ENCODE data around the gene COX14. TPM values are rescaled to one million over a fixed set of nuclear protein-coding genes. Genes with fewer than 3 reads are reported as not detected.
"Not testable (repeated sequence)": the region's sequence is repeated elsewhere in the genome, so short reads cannot be mapped to it uniquely, and the experiment has no call there.

Gene COX14
- total RNA-seq, 1 experiment from 2014 or later = 41.0 TPM

DNA sequence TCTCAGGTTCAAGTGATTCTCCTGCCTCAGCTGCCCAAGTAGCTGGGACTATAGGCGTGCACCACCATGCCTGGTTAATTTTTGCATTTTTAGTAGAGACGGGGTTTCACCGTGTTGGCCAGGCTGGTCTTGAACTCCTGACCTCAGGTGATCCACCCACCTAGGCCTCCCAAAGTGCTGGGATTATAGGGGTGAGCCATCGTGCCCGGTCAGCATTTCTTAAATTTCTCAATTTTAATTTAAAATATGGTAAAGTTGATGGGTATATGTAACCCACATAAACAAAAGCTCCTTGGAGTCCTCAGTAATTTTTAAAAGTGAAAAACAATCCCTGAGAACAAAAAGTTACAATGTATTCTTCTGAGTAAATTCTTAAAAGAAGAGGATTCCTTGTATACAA lies 42.9 kb downstream of the COX14 start:
- BruUV-seq (replicated peaks); H3K9me2 ChIP-seq (ENCODE audit: insufficient read depth); H3K9me3 ChIP-seq (ENCODE audit: control insufficient read depth in 1 of 2, insufficient read depth in 1 of 2, low read depth in 1 of 2, low read length in 2 of 2); intact Hi-C loops (cut with micrococcal nuclease); POLR2A ChIA-PET; H3K36me3 ChIP-seq (ENCODE audit: control insufficient read depth in 1 of 2, insufficient read depth in 2 of 2, low read length in 2 of 2); ATAC-seq; H3K9ac ChIP-seq (ENCODE audit: low read length); H4K20me1 ChIP-seq (ENCODE audit: insufficient read depth); DNase-seq (ENCODE audit: low read depth, low spot score); CTCF ChIA-PET; H3K4me3 ChIP-seq (replicated peaks in 1 of 2; ENCODE audit: low read depth in 1 of 2, low read length in 2 of 2); H3K4me2 ChIP-seq (ENCODE audit: low read length); H3K4me1 ChIP-seq (ENCODE audit: control insufficient read depth in 1 of 2, insufficient read depth in 2 of 2, low read length in 2 of 2); H2AFZ ChIP-seq (ENCODE audit: low read depth, low read length, poor library complexity, severe bottlenecking); H3K27ac ChIP-seq (ENCODE audit: low read depth, low read length); H3K27me3 ChIP-seq (ENCODE audit: insufficient read depth, low read length): not testable (repeated sequence)
- RAD21 ChIA-PET (ENCODE audit: low non-redundant PET in 1 of 2, low total read pairs in 2 of 2, uncharacterized antibody in 2 of 2, unreplicated experiment in 2 of 2) = interaction anchor here in 1 of 2 experiments (0.7 kb wide), 1 partner anchor 39 kb away, joined by 7 read pairs; no protein-coding TSS in a partner anchor
- peaks cover 17% of the 10 kb centered on the region; the same call in 1 of the 2 replicates for H3K79me2 ChIP-seq (ENCODE audit: insufficient read depth, low read length)

DNA sequence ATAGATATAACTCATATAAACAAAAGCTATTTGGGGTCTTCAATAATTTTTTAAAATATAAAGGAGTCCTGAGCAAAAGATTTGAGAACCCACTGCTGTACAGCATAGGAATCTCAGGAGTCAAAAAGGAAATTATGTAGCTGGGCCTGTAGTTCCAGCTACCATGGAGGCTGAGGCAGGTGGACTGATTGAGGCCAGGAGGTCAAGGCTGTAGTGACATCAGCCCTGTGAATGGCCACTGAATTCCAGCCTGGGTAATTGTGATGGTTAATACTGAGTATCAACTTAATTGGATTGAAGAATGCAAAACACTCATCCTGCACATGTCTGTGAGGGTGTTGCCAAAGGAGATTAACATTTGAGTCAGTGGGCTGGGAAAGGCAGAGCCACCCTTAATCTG lies 44.6 kb downstream of the COX14 start:
- no TSS peak for BruUV-seq (replicated peaks)

More for the DNA sequence above, 44.6 kb downstream of the COX14 start:
- H3K79me2 ChIP-seq (ENCODE audit: insufficient read depth, low read length) = peaks cover 17% of the 10 kb centered on the region; the same call in 1 of the 2 replicates
- no peak overlapping the region for H3K9ac ChIP-seq (ENCODE audit: low read length)
- DNase-seq (ENCODE audit: low read depth, low spot score) (no peak), ATAC-seq (no peak)
- H3K27me3 ChIP-seq (ENCODE audit: insufficient read depth, low read length) = no peaks in the 10 kb centered on the region
- no peak overlapping the region for H3K4me3 ChIP-seq (replicated peaks in 1 of 2; ENCODE audit: low read depth in 1 of 2, low read length in 2 of 2)
- RAD21 ChIA-PET (ENCODE audit: low non-redundant PET in 1 of 2, low total read pairs in 2 of 2, uncharacterized antibody in 2 of 2, unreplicated experiment in 2 of 2) = no interaction called here
- H3K9me3 ChIP-seq (ENCODE audit: control insufficient read depth in 1 of 2, insufficient read depth in 1 of 2, low read depth in 1 of 2, low read length in 2 of 2) = no peaks in the 10 kb centered on the region
- H3K4me1 ChIP-seq (ENCODE audit: control insufficient read depth in 1 of 2, insufficient read depth in 2 of 2, low read length in 2 of 2) = peaks cover 0 to 4% of the 10 kb centered on the region in 2 experiments; a peak in 1 of 4 replicates
- H3K27ac ChIP-seq (ENCODE audit: low read depth, low read length) = no peak overlapping the region
- H2AFZ ChIP-seq (ENCODE audit: low read depth, low read length, poor library complexity, severe bottlenecking) = no peak overlapping the region
- CTCF ChIA-PET = interaction anchor here (0.6 to 1.8 kb wide), 2 partner anchors 45 to 68 kb away, joined by 3 to 4 read pairs; partner anchors contain the start of gene COX14
- H3K9me2 ChIP-seq (ENCODE audit: insufficient read depth) = no peaks in the 10 kb centered on the region
- H4K20me1 ChIP-seq (ENCODE audit: insufficient read depth) = no peaks in the 10 kb centered on the region
- TF ChIP-seq ZNF274 (IDR thresholded peaks at IDR 0.05; ENCODE audit: low read depth, low read length) = no peak
- TF ChIP-seq FOSL1 (IDR thresholded peaks at IDR 0.05; ENCODE audit: low read depth) = no peak
- TF ChIP-seq, protein P1, sequence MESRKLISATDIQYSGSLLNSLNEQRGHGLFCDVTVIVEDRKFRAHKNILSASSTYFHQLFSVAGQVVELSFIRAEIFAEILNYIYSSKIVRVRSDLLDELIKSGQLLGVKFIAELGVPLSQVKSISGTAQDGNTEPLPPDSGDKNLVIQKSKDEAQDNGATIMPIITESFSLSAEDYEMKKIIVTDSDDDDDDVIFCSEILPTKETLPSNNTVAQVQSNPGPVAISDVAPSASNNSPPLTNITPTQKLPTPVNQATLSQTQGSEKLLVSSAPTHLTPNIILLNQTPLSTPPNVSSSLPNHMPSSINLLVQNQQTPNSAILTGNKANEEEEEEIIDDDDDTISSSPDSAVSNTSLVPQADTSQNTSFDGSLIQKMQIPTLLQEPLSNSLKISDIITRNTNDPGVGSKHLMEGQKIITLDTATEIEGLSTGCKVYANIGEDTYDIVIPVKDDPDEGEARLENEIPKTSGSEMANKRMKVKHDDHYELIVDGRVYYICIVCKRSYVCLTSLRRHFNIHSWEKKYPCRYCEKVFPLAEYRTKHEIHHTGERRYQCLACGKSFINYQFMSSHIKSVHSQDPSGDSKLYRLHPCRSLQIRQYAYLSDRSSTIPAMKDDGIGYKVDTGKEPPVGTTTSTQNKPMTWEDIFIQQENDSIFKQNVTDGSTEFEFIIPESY (IDR thresholded peaks at IDR 0.05; ENCODE audit: extremely low read depth, insufficient replicate concordance, low read length) = no peak
- no peak for TF ChIP-seq SRF (IDR thresholded peaks at IDR 0.05; ENCODE audit: low read depth)
- TF ChIP-seq YY1 (IDR thresholded peaks at IDR 0.05; ENCODE audit: extremely low read depth, insufficient replicate concordance, low read depth, low read length) = no peak
- no peak for TF ChIP-seq EZH2 (IDR thresholded peaks at IDR 0.05)
- TF ChIP-seq ELF1 (IDR thresholded peaks at IDR 0.05; ENCODE audit: borderline replicate concordance, low read depth) = no peak
- no peak for TF ChIP-seq CEBPB (IDR thresholded peaks at IDR 0.05; ENCODE audit: low read depth)
- no peak for TF ChIP-seq EZH2phosphoT487 (IDR thresholded peaks at IDR 0.05; ENCODE audit: borderline replicate concordance)
- no peak for TF ChIP-seq EGR1 (IDR thresholded peaks at IDR 0.05; ENCODE audit: low read depth)
- POLR2A ChIA-PET = no interaction called here
- intact Hi-C loops (cut with micrococcal nuclease) = no loop called here
- no peak overlapping the region for H3K4me2 ChIP-seq (ENCODE audit: low read length)
- no peaks in the 10 kb centered on the region for H3K36me3 ChIP-seq (ENCODE audit: control insufficient read depth in 1 of 2, insufficient read depth in 2 of 2, low read length in 2 of 2)

All from HCT116 (cell line).